Naive thymus-derived CD4-positive, alpha-beta T cell (primary cell): Measurements from ENCODE around the gene TNRC6B. TPM values are rescaled to one million over a fixed set of nuclear protein-coding genes. Genes with fewer than 3 reads are reported as not detected.
"Not testable (repeated sequence)": the region's sequence is repeated elsewhere in the genome, so short reads cannot be mapped to it uniquely, and the experiment has no call there.

Experiments used
- ATAC-seq: fragments of 150-1000 bp; cut with Tn5 transposase; 2 replicates; pipeline ENCODE4 v1.10.0; 2021; ENCODE audit warnings: mild to moderate bottlenecking, moderate library complexity
- CTCF ChIA-PET: fragments of 350-600 bp; sonication (Branson Sonifier 250); formaldehyde crosslinking; loops from one replicate; lab custom pipeline; 2021; ENCODE audit warnings: antibody characterized with exemption; lab: Charles Lee
- POLR2A ChIA-PET: fragments of 350-600 bp; sonication (Branson Sonifier 250); formaldehyde crosslinking; loops from one replicate; lab custom pipeline; 2021; ENCODE audit warnings: antibody characterized with exemption, inconsistent platforms; lab: Charles Lee
- DNase-seq, 9 donors: peaks; one replicate each; pipeline versions ENCODE4 v3.0.0 to v3.0.0-alpha.2; 2020 to 2022; ENCODE audit warnings: mixed read lengths in 1 of 9
- H3K27ac ChIP-seq: one replicate; pipeline ENCODE4 v1.7.0; 2013; ENCODE audit warnings: mild to moderate bottlenecking, low read depth, low read length, moderate library complexity
- H3K27me3 ChIP-seq, 2 donors: one replicate each; pipeline ENCODE4 v1.7.0; 2013; ENCODE audit warnings: low read length in 2 of 2, mild to moderate bottlenecking in 2 of 2, moderate library complexity in 2 of 2; ENCODE audit not compliant: control insufficient read depth in 2 of 2, insufficient read depth in 2 of 2
- H3K36me3 ChIP-seq, 3 experiments: 1 replicate in 2 of 3; 2 replicates in 1 of 3; pipeline ENCODE4 v1.7.0; 2013; ENCODE audit warnings: low read length in 3 of 3, mild to moderate bottlenecking in 3 of 3, moderate library complexity in 1 of 3; ENCODE audit not compliant: insufficient read depth in 3 of 3, control insufficient read depth in 2 of 3
- H3K4me1 ChIP-seq, 2 donors: one replicate each; pipeline ENCODE4 v1.7.0; 2013; ENCODE audit warnings: low read length in 2 of 2, mild to moderate bottlenecking in 2 of 2, moderate library complexity in 1 of 2; ENCODE audit not compliant: control insufficient read depth in 2 of 2, insufficient read depth in 2 of 2
- H3K4me3 ChIP-seq: 2 replicates; pipeline ENCODE4 v1.7.0; 2013; ENCODE audit warnings: mild to moderate bottlenecking, low read length
- H3K9me3 ChIP-seq, 3 experiments: 1 replicate in 2 of 3; 2 replicates in 1 of 3; pipeline ENCODE4 v1.7.0; 2013; ENCODE audit warnings: low read length in 3 of 3; ENCODE audit not compliant: control insufficient read depth in 2 of 3
- H3K27ac Mint-ChIP-seq, 9 donors: one replicate each; pipeline ENCODE4 v1.8.0; 2020 to 2022; ENCODE audit warnings: mixed read lengths in 9 of 9, mild to moderate bottlenecking in 8 of 9, moderate library complexity in 5 of 9, inconsistent platforms in 2 of 9
- H3K27me3 Mint-ChIP-seq, 5 donors: one replicate each; pipeline ENCODE4 v1.8.0; 2021 to 2022; ENCODE audit warnings: mixed read lengths in 5 of 5, mild to moderate bottlenecking in 1 of 5
- H3K36me3 Mint-ChIP-seq, 5 donors: one replicate each; pipeline ENCODE4 v1.8.0; 2020 to 2022; ENCODE audit warnings: mixed read lengths in 5 of 5, mild to moderate bottlenecking in 3 of 5, inconsistent platforms in 1 of 5
- H3K4me1 Mint-ChIP-seq, 7 donors: one replicate each; pipeline ENCODE4 v1.8.0; 2020 to 2022; ENCODE audit warnings: mixed read lengths in 7 of 7, mild to moderate bottlenecking in 3 of 7, inconsistent platforms in 1 of 7
- H3K4me3 Mint-ChIP-seq, 10 donors: one replicate each; pipeline ENCODE4 v1.8.0; 2020 to 2022; ENCODE audit warnings: mild to moderate bottlenecking in 10 of 10, mixed read lengths in 10 of 10, moderate library complexity in 6 of 10, inconsistent platforms in 2 of 10
- H3K9me3 Mint-ChIP-seq, 11 donors: one replicate each; pipeline ENCODE4 v1.8.0; 2020 to 2022; ENCODE audit warnings: mixed read lengths in 11 of 11, mild to moderate bottlenecking in 4 of 11, inconsistent platforms in 1 of 11, moderate library complexity in 1 of 11
- intact Hi-C, 2 donors: fragments of 100-400 bp; cut with micrococcal nuclease; formaldehyde crosslinking; loops; one replicate each; pipeline ENCODE4 v1.15.1; 2023
- polyA plus RNA-seq, 2 donors: library from polyadenylated mRNA; unstranded; fragments of 300-500 nt; fragmentation: Illumina TruSeq; gene quantifications; one replicate each; pipeline ENCODE4 v1.2.3, GENCODE V29; 2021
- total RNA-seq, 6 experiments: library from RNA in 5 of 6; stranded (reverse) in 5 of 6; gene quantifications; 1 replicate in 5 of 6; 2 replicates in 1 of 6; pipeline ENCODE4 v1.2.3 and lab custom pipeline; 2021 to 2026

The TNRC6B gene
- total and polyA plus RNA-seq, 7 experiments from 2014 or later = 67.4 to 165 (median 136) TPM

- H3K27me3 ChIP-seq, H3K4me3 ChIP-seq, intact Hi-C loops, DNase-seq, ATAC-seq, H3K9me3 ChIP-seq, H3K27me3 Mint-ChIP-seq, H3K27ac ChIP-seq, H3K4me3 Mint-ChIP-seq, H3K4me1 ChIP-seq: not testable (repeated sequence)
- POLR2A ChIA-PET = interaction anchor here (0.6 kb wide), 1 partner anchor 110 kb away, joined by 4 read pairs; no protein-coding TSS in a partner anchor
- Mint-ChIP-seq H3K36me3 (peaks cover 0 to 44% (median 22%) of the 10 kb centered on the region in 5 donors), H3K27ac (peak overlapping the region in 7 of 9 donors; percentile 40 to 70 (median 58)), H3K4me1 (peaks cover 3 to 61% (median 24%) of the 10 kb centered on the region in 7 donors), H3K9me3 (peaks cover 0 to 11% (median 0%) of the 10 kb centered on the region in 11 donors)
- CTCF ChIA-PET = interaction anchor here (0.7 kb wide), 1 partner anchor 84 kb away, joined by 3 read pairs; no protein-coding TSS in a partner anchor
- H3K36me3 ChIP-seq = peaks cover 0 to 16% (median 3%) of the 10 kb centered on the region in 3 experiments
Observed at GRCh38 chr22:40165537-40165936, 12.2 kb upstream of the TNRC6B start.

DNA sequence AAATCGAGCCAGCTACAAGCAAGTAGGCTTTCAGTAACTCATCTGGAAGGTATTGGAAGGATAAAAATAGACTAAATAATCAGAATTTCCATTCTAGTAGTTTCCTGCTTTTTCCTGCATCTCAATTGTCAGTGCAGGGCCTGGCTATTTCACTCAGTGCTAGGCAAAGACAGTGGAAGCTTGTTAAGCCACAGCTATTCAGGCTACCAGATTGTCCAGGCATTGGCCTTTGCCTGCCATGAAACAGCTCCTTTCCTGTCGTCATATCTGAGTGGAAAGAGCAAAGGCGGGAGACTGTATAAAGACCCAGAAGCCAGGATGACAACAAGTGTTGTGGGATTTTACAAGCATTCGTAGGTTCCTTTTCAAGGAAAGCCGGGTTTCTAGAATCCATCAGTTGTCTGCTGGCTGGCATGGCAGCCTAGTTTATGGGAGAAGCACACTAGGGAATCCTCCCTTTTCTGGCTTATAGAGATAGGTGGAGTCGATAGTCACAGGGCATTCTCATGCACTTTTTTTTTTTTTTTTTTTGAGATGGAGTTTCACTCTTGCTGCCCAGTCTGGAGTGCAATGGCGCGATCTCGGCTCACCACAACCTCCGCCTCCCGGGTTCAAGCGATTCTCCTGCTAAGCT, 2.0 kb upstream of the TNRC6B start:
- Histone ChIP-seq H3K4me3 (no peak overlapping the region), H3K27ac (peak overlapping the region; percentile 16), H3K9me3 (no peaks in the 10 kb centered on the region), H3K4me1 (peaks cover 23 to 30% of the 10 kb centered on the region in 2 donors), H3K36me3 (no peaks in the 10 kb centered on the region), H3K27me3 (no peaks in the 10 kb centered on the region)
- Mint-ChIP-seq H3K4me3 (peak overlapping the region in 7 of 10 donors; percentile 10 to 87 (median 80)), H3K9me3 (peaks cover 0 to 2% (median 0%) of the 10 kb centered on the region in 11 donors), H3K27me3 (no peaks in the 10 kb centered on the region), H3K4me1 (peaks cover 36 to 70% (median 53%) of the 10 kb centered on the region in 7 donors), H3K27ac (peak overlapping the region in 8 of 9 donors; percentile 30 to 94 (median 86)), H3K36me3 (peaks cover 0 to 8% (median 3%) of the 10 kb centered on the region in 5 donors)
- intact Hi-C loops = loop anchor here (2.0 to 10.0 kb wide), 8 partner anchors 42 to 643 kb away; partner anchors contain the start of genes MRTFA (in 2 of the 2), GRAP2 (in 1 of the 2) and RPS19BP1 (in 1 of the 2)
- ChIA-PET CTCF (no interaction called here), POLR2A (interaction anchor here (0.9 to 4.5 kb wide), 3 partner anchors 110 to 656 kb away, joined by 3 to 34 read pairs (median 3); partner anchors contain the start of gene ADSL)
- no peak for DNase-seq
- no peak for ATAC-seq

- Histone ChIP-seq H3K4me3 (peak overlapping the region; percentile 72), H3K9me3 (no peaks in the 10 kb centered on the region), H3K27me3 (no peaks in the 10 kb centered on the region), H3K27ac (peak overlapping the region; percentile 71), H3K36me3 (no peaks in the 10 kb centered on the region), H3K4me1 (peaks cover 35 to 37% of the 10 kb centered on the region in 2 donors)
- ATAC-seq (peak; percentile 54), DNase-seq (peak in 8 of 9 donors; percentile 39 to 82 (median 50))
- peak overlapping the region; percentile 85 to 94 (median 91) for H3K27ac Mint-ChIP-seq
- peaks cover 0 to 2% (median 0%) of the 10 kb centered on the region in 11 donors for H3K9me3 Mint-ChIP-seq
- no peaks in the 10 kb centered on the region for H3K27me3 Mint-ChIP-seq
- CTCF ChIA-PET = interaction anchor here (0.6 to 2.4 kb wide), 4 partner anchors 14 to 171 kb away, joined by 3 to 14 read pairs (median 3); no protein-coding TSS in a partner anchor
- intact Hi-C loops = loop anchor here (1.0 to 10.0 kb wide), 18 partner anchors 26 to 657 kb away; partner anchors contain the start of genes MRTFA (in 2 of the 2), RPS19BP1 (in 2 of the 2), ADSL (in 1 of the 2) and ATF4 (in 1 of the 2)
- peaks cover 0 to 8% (median 3%) of the 10 kb centered on the region in 5 donors for H3K36me3 Mint-ChIP-seq
- H3K4me3 Mint-ChIP-seq = peak overlapping the region; percentile 80 to 97 (median 90)
- POLR2A ChIA-PET = interaction anchor here (0.6 to 4.5 kb wide), 25 partner anchors 9 to 1291 kb away, joined by 3 to 39 read pairs (median 3); partner anchors contain the start of genes ADSL and PHF5A
- peaks cover 32 to 77% (median 63%) of the 10 kb centered on the region in 7 donors for H3K4me1 Mint-ChIP-seq
Observed at GRCh38 chr22:40176921-40177737, 596 bp upstream of the TNRC6B start.

- Mint-ChIP-seq H3K4me1 (peaks cover 44 to 84% (median 68%) of the 10 kb centered on the region in 7 donors), H3K27me3 (no peaks in the 10 kb centered on the region), H3K27ac (peak overlapping the region; percentile 85 to 94 (median 91)), H3K36me3 (peaks cover 0 to 8% (median 4%) of the 10 kb centered on the region in 5 donors), H3K4me3 (peak overlapping the region; percentile 80 to 97 (median 90)), H3K9me3 (peaks cover 0 to 2% (median 0%) of the 10 kb centered on the region in 11 donors)
- H3K9me3 ChIP-seq = no peaks in the 10 kb centered on the region
- ATAC-seq (no peak), DNase-seq (peak in 7 of 9 donors; percentile 15 to 51 (median 34))
- no peaks in the 10 kb centered on the region for H3K36me3 ChIP-seq
- H3K4me3 ChIP-seq = peak overlapping the region; percentile 72
- H3K4me1 ChIP-seq = peaks cover 35 to 52% of the 10 kb centered on the region in 2 donors
- POLR2A ChIA-PET = interaction anchor here (0.5 to 4.5 kb wide), 13 partner anchors 10 to 197 kb away, joined by 3 to 39 read pairs (median 4); partner anchors contain the start of gene ADSL
- intact Hi-C loops = loop anchor here in 1 of 2 donors (1.0 to 10.0 kb wide), 6 partner anchors 25 to 274 kb away; partner anchors contain the start of gene GRAP2
- CTCF ChIA-PET = interaction anchor here (0.6 to 2.4 kb wide), 3 partner anchors 14 to 170 kb away, joined by 3 to 14 read pairs (median 3); no protein-coding TSS in a partner anchor
- H3K27me3 ChIP-seq = no peaks in the 10 kb centered on the region
- H3K27ac ChIP-seq = peak overlapping the region; percentile 71
Observed at GRCh38 chr22:40178417-40179409, 988 bp downstream of the TNRC6B start.

DNA sequence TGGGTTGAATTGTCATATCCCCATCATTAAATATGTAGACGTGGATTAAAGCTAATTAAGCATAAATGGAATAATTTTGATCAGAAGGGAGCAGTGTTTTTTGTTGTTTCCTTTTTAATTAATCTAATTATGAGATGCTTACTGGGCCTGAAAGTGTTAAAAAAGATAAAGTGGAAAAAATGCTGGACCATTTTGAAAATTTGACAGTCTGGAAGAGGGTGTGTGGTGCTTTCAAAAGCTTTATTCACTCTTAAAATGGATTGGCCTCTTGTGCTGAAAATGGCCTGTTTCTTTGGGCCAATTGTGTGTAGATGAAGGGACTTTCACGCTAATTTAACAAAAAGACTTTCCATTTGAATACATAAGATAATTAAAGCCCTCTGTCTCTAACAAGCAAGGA, 1.8 kb downstream of the TNRC6B start:
- H3K27me3 Mint-ChIP-seq = no peaks in the 10 kb centered on the region
- CTCF ChIA-PET = interaction anchor here (0.6 to 1.1 kb wide), 2 partner anchors 13 to 69 kb away, joined by 3 read pairs; no protein-coding TSS in a partner anchor
- intact Hi-C loops = loop anchor here in 1 of 2 donors (5.0 to 10.0 kb wide), 5 partner anchors 38 to 275 kb away; partner anchors contain the start of gene GRAP2
- peaks cover 50 to 91% (median 74%) of the 10 kb centered on the region in 7 donors for H3K4me1 Mint-ChIP-seq
- H3K9me3 Mint-ChIP-seq = peaks cover 0 to 2% (median 0%) of the 10 kb centered on the region in 11 donors
- no peaks in the 10 kb centered on the region for H3K36me3 ChIP-seq
- POLR2A ChIA-PET = interaction anchor here (0.6 to 4.5 kb wide), 12 partner anchors 9 to 215 kb away, joined by 3 to 39 read pairs (median 4); partner anchors contain the start of gene ADSL
- H3K4me3 ChIP-seq = peak overlapping the region; percentile 72
- H3K27ac ChIP-seq = peak overlapping the region; percentile 71
- peaks cover 0 to 12% (median 8%) of the 10 kb centered on the region in 5 donors for H3K36me3 Mint-ChIP-seq
- ATAC-seq (no peak), DNase-seq (no peak)
- peak overlapping the region; percentile 85 to 94 (median 91) for H3K27ac Mint-ChIP-seq
- no peaks in the 10 kb centered on the region for H3K27me3 ChIP-seq
- H3K4me3 Mint-ChIP-seq = peak overlapping the region; percentile 80 to 97 (median 90)
- H3K4me1 ChIP-seq = peaks cover 35 to 60% of the 10 kb centered on the region in 2 donors
- H3K9me3 ChIP-seq = no peaks in the 10 kb centered on the region
